ENCODE results near the gene BCKDK. TPM values are rescaled to one million over a fixed set of nuclear protein-coding genes. Genes with fewer than 3 reads are reported as not detected.

The BCKDK gene
- total and polyA plus RNA-seq, 2 of the 8 experiments (the other 6 are each of a cell fraction or from before 2014, with no cell fraction given), result 49.6 to 77.1 TPM

DNA sequence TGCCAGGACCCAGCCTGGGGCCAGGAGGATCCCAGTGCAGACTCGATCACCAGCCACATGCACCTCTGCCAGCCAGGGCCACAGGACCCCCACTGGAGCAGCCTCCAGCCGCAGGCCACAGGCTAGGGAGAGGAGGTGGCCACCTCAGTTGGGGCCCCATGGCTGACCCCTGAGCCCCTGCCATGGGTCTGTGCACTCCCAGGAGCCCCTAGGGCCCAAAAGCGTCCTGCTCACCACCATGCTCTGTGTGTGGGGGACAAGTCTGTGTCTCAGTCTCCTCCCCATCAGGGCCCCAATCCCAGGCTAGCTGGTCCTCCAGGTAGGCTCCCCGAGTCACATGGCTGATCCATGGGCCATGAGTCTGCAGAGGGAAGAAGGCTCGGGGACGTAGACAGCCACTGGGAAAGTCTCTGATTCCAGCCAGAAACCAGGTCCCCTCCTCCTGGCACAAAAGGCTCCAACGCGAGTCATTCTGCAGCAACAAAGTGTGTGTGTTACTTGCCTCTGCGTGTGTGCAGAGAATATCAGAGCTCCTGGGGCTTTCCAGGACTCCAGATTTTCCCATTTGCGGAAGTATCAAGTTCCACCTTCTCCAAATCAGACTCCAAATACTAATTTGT, 33.4 kb downstream of the BCKDK start:
- Histone ChIP-seq H2AFZ (ENCODE audit: low read length) (no peak overlapping the region), H3K14ac (ENCODE audit: insufficient read length) (no peak overlapping the region), H3K4me3 (ENCODE audit: extremely low read depth in 1 of 4, insufficient read depth in 2 of 4, low read depth in 3 of 4, low read length in 4 of 4) (peak overlapping the region in 3 of 4 experiments; percentile 20 to 42 (median 29); a peak in 5 of 8 replicates), H3K9ac (replicated peaks in 1 of 4; ENCODE audit: extremely low read depth in 1 of 4, low read depth in 3 of 4, low read length in 3 of 4) (no peak overlapping the region), H3K79me2 (ENCODE audit: control insufficient read depth in 1 of 2, insufficient read depth in 2 of 2, low read length in 2 of 2) (no peaks in the 10 kb centered on the region), H3K23me2 (ENCODE audit: low read depth, low read length) (peaks cover 3% of the 10 kb centered on the region; the same call in 1 of the 2 replicates), H3K56ac (replicated peaks; ENCODE audit: insufficient read length, low read depth, low read length) (peak overlapping the region; percentile 36), H3K18ac (ENCODE audit: extremely low read depth, low read length) (peak overlapping the region; percentile 78; the same call in 1 of the 2 replicates), H3K27me3 (replicated peaks in 1 of 4; ENCODE audit: control insufficient read depth in 3 of 4, extremely low read depth in 1 of 4, insufficient read depth in 3 of 4, low read length in 3 of 4) (peaks cover 1 to 13% (median 9%) of the 10 kb centered on the region in 4 experiments; a peak in 5 of 7 replicates), H3K36me3 (ENCODE audit: control insufficient read depth in 2 of 4, insufficient read depth in 4 of 4, low read length in 3 of 4) (no peaks in the 10 kb centered on the region), H4K5ac (ENCODE audit: insufficient read length, low read depth, low read length) (peak overlapping the region; percentile 81), H3K9me3 (ENCODE audit: insufficient read depth in 2 of 2, low read depth in 1 of 2, low read length in 1 of 2) (no peaks in the 10 kb centered on the region), H2BK5ac (ENCODE audit: low read depth, low read length) (peak overlapping the region; percentile 58; the same call in 1 of the 2 replicates), H4K91ac (replicated peaks; ENCODE audit: insufficient read length, low read length) (peak overlapping the region; percentile 96), H3K23ac (ENCODE audit: insufficient read length) (no peak overlapping the region), H4K8ac (ENCODE audit: extremely low read depth, insufficient read depth, low read length) (peak overlapping the region; percentile 7; the same call in 1 of the 2 replicates), H3K4me1 (replicated peaks in 1 of 4; ENCODE audit: control insufficient read depth in 3 of 4, insufficient read depth in 4 of 4, low read length in 3 of 4) (peaks cover 5 to 26% (median 22%) of the 10 kb centered on the region in 4 experiments), H2AK5ac (ENCODE audit: low read depth, low read length) (peak overlapping the region; percentile 85; the same call in 1 of the 2 replicates), H2BK12ac (ENCODE audit: low read depth, low read length) (peak overlapping the region; percentile 94), H2BK20ac (ENCODE audit: low read length) (peak overlapping the region; percentile 87), H3K4ac (replicated peaks; ENCODE audit: insufficient read length, low read depth, low read length) (peak overlapping the region; percentile 74), H3K79me1 (ENCODE audit: low read depth, low read length) (no peaks in the 10 kb centered on the region), H4K20me1 (replicated peaks in 1 of 2; ENCODE audit: control insufficient read depth in 1 of 2, insufficient read depth in 2 of 2, low read length in 2 of 2) (no peaks in the 10 kb centered on the region), H3K27ac (ENCODE audit: low read depth, low read length) (peak overlapping the region; percentile 48; the same call in 1 of the 2 replicates), H3K4me2 (ENCODE audit: insufficient read depth in 1 of 2, low read depth in 2 of 2, low read length in 2 of 2) (peak overlapping the region; percentile 51 to 53; a peak in 3 of 4 replicates), H2BK120ac (replicated peaks; ENCODE audit: low read depth, low read length) (peak overlapping the region; percentile 47), H2BK15ac (ENCODE audit: low read length) (peak overlapping the region; percentile 99; the same call in 1 of the 2 replicates)
- FAIRE-seq (no peak), DNase-seq (ENCODE audit: low read depth in 1 of 2, low spot score in 2 of 2) (no peak)
- 63% methylated on average over 10 of the region's 10 CpGs; no CpG with 5 or more reads in 1 of the 2 experiments for WGBS, 2 experiments (ENCODE audit: extremely low coverage in 1 of 2, insufficient coverage in 1 of 2, insufficient read length in 1 of 2, insufficient replicate concordance in 2 of 2, low coverage in 1 of 2, low lambda C conversion rate in 2 of 2, missing lambda C conversion rate in 1 of 2)
- ChIA-PET POLR2A (ENCODE audit: partially characterized antibody) (interaction anchor here (0.6 to 34.9 kb wide), 10 partner anchors 20 to 188 kb away, joined by 3 to 713 read pairs (median 4); partner anchors contain the start of genes BCKDK, FUS, HSD3B7 and KAT8), CTCF (ENCODE audit: partially characterized antibody) (interaction anchor here (0.5 to 8.1 kb wide), 25 partner anchors 9 to 242 kb away, joined by 3 to 56 read pairs (median 5); partner anchors contain the start of genes BCKDK, HSD3B7, KAT8 and PYCARD)
- TF ChIP-seq, protein P1, sequence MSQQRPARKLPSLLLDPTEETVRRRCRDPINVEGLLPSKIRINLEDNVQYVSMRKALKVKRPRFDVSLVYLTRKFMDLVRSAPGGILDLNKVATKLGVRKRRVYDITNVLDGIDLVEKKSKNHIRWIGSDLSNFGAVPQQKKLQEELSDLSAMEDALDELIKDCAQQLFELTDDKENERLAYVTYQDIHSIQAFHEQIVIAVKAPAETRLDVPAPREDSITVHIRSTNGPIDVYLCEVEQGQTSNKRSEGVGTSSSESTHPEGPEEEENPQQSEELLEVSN (IDR thresholded peaks at IDR 0.05), result no peak
- TF ChIP-seq SRF (IDR thresholded peaks at IDR 0.05; ENCODE audit: low read depth, low read length), result no peak
- no peak for TF ChIP-seq TAF1 (IDR thresholded peaks at IDR 0.05; ENCODE audit: low read depth, low read length)
- TF ChIP-seq MAFK (IDR thresholded peaks at IDR 0.05; ENCODE audit: low read depth, low read length), result no peak
- TF ChIP-seq KDM5A (IDR thresholded peaks at IDR 0.05; ENCODE audit: low read length), result no peak
- no peak for TF ChIP-seq ASH2L (IDR thresholded peaks at IDR 0.05; ENCODE audit: low read length)
- TF ChIP-seq GTF2F1 (IDR thresholded peaks at IDR 0.05; ENCODE audit: borderline replicate concordance, low read depth, low read length), result no peak
- no peak for TF ChIP-seq SAP30 (IDR thresholded peaks at IDR 0.05; ENCODE audit: insufficient read depth, insufficient replicate concordance, low read length)
- no peak for TF ChIP-seq CBX8 (IDR thresholded peaks at IDR 0.05; ENCODE audit: borderline replicate concordance, low read depth, low read length)
- TF ChIP-seq NANOG (IDR thresholded peaks at IDR 0.05; ENCODE audit: insufficient read depth, low read depth, low read length, poor library complexity, severe bottlenecking), result no peak
- TF ChIP-seq JUND (IDR thresholded peaks at IDR 0.05; ENCODE audit: low read length), result no peak
